Cardiac septum (tissue), 1 donor: ENCODE data around the gene PPP1R3C. TPM values are rescaled to one million over a fixed set of nuclear protein-coding genes. Genes with fewer than 3 reads are reported as not detected.

ENCODE experiments used
- DNase-seq: peaks from one replicate; pipeline ENCODE4 v3.0.0-alpha.2; 2020; ENCODE audit warnings: low spot score
- intact Hi-C: fragments of 100-400 bp; cut with DNase I; formaldehyde crosslinking; loops from one replicate; pipeline ENCODE4 v1.14.0; 2022
- long read RNA-seq: library from polyadenylated mRNA; unstranded; transcript quantifications from one replicate; pipeline ENCODE4 v2.0.0, GENCODE V29; 2021
- total RNA-seq: library from RNA; stranded (reverse); fragmentation: NEBNext Ultra II Directional; extraction: Animal tissue kit (Norgen Biotek cat#: 25700); gene quantifications from one replicate; pipeline ENCODE4 v1.2.1, GENCODE V29; 2021
- donor health status: DM: no; HTN: no; CAD: no.

Gene PPP1R3C
- 212 TPM for total RNA-seq
- long read RNA-seq, transcript PPP1R3C-201 (2 exons, 2,524 nt), result major isoform, 224 of 277 reads
- long read RNA-seq, partial matches to known transcripts, result 50 of 277 reads
- long read RNA-seq, other reads (novel, unspliced or antisense), result 3 of 277 reads

GRCh38 chr10:91632671-91633550 is at the start of gene PPP1R3C:
Gene PPP1R3C (minus strand): TSS chr10:91633071. CDS start chr10:91632969, 102 bp downstream.
- intact Hi-C loops, result loop anchor here (1.0 to 5.0 kb wide), 5 partner anchors 24 to 336 kb away; no protein-coding TSS in a partner anchor
- DNase-seq, result peak; percentile 94

GRCh38 chr10:91681361-91682276 is 48.7 kb upstream of the PPP1R3C start:
- no peak for DNase-seq
- intact Hi-C loops, result no loop called here

GRCh38 chr10:91680487-91680886 is 47.6 kb upstream of the PPP1R3C start:
- no peak for DNase-seq
- intact Hi-C loops, result no loop called here

GRCh38 chr10:91679296-91679695 is 46.4 kb upstream of the PPP1R3C start:
- intact Hi-C loops, result no loop called here
- DNase-seq, result no peak

GRCh38 chr10:91677911-91678310 is 45.0 kb upstream of the PPP1R3C start:
- intact Hi-C loops, result no loop called here
- no peak for DNase-seq

- DNase-seq, result no peak
- intact Hi-C loops, result no loop called here
Observed at GRCh38 chr10:91672021-91672608, 39.2 kb upstream of the PPP1R3C start.

- no peak for DNase-seq
- intact Hi-C loops, result no loop called here
Observed at GRCh38 chr10:91668913-91669312, 36.0 kb upstream of the PPP1R3C start.

- intact Hi-C loops, result no loop called here
- no peak for DNase-seq
Observed at GRCh38 chr10:91665842-91666241, 33.0 kb upstream of the PPP1R3C start.

GRCh38 chr10:91664426-91664825 is 31.6 kb upstream of the PPP1R3C start:
- DNase-seq, result no peak
- intact Hi-C loops, result no loop called here

GRCh38 chr10:91662993-91663392 is 30.1 kb upstream of the PPP1R3C start:
- DNase-seq, result no peak
- intact Hi-C loops, result no loop called here

- DNase-seq, result no peak
- intact Hi-C loops, result no loop called here
Observed at GRCh38 chr10:91653219-91653870, 20.5 kb upstream of the PPP1R3C start.

- intact Hi-C loops, result no loop called here
- DNase-seq, result no peak
Observed at GRCh38 chr10:91652364-91652763, 19.5 kb upstream of the PPP1R3C start.

- DNase-seq, result no peak
- intact Hi-C loops, result no loop called here
Observed at GRCh38 chr10:91643700-91644099, 10.8 kb upstream of the PPP1R3C start.

GRCh38 chr10:91642831-91643692 is 10.2 kb upstream of the PPP1R3C start:
- intact Hi-C loops, result no loop called here
- DNase-seq, result no peak

GRCh38 chr10:91636892-91637291 is 4.0 kb upstream of the PPP1R3C start:
- intact Hi-C loops, result loop anchor here (5.0 kb wide), 1 partner anchor 55 kb away; no protein-coding TSS in a partner anchor
- DNase-seq, result no peak

- intact Hi-C loops, result loop anchor here (1.0 to 5.0 kb wide), 2 partner anchors 57 to 83 kb away; no protein-coding TSS in a partner anchor
- DNase-seq, result no peak
Observed at GRCh38 chr10:91635401-91636400, 2.8 kb upstream of the PPP1R3C start.

- intact Hi-C loops, result loop anchor here (1.0 to 5.0 kb wide), 3 partner anchors 57 to 338 kb away; no protein-coding TSS in a partner anchor
- no peak for DNase-seq
Observed at GRCh38 chr10:91634898-91635297, 2.0 kb upstream of the PPP1R3C start.
